Panc1 (cell line): ENCODE data around the gene ATF7. TPM values are rescaled to one million over a fixed set of nuclear protein-coding genes. Genes with fewer than 3 reads are reported as not detected.
"Not testable (repeated sequence)": the region's sequence is repeated elsewhere in the genome, so short reads cannot be mapped to it uniquely, and the experiment has no call there.

Experiments used
- ATAC-seq: fragments of 200-7000 bp; cut with Tn5 transposase; 2 replicates; pipeline ENCODE4 v1.9.1; 2020; ENCODE audit warnings: mild to moderate bottlenecking, moderate library complexity
- BruUV-seq: library from RNA; stranded (reverse); fragments of 400-500 nt; replicated peaks from 2 replicates; lab custom pipeline; 2021; lab: Mats Ljungman, UMichigan
- CTCF ChIA-PET: fragments of 300-600 bp; sonication (Branson Sonifier 250); formaldehyde crosslinking; loops from one replicate; lab custom pipeline; 2022; ENCODE audit warnings: antibody characterized with exemption; lab: Charles Lee
- POLR2A ChIA-PET: fragments of 300-600 bp; sonication (Branson Sonifier 250); formaldehyde crosslinking; loops from one replicate; lab custom pipeline; 2022; ENCODE audit warnings: antibody characterized with exemption; lab: Charles Lee
- DNase-seq: peaks from one replicate; pipeline ENCODE4 v3.0.0-alpha.2; 2010; ENCODE audit warnings: low read depth, low spot score
- H3K27ac ChIP-seq: 2 replicates; pipeline ENCODE4 v1.5.1; 2011; ENCODE audit warnings: mild to moderate bottlenecking, low read length, inconsistent platforms
- H3K27me3 ChIP-seq: fragments of 200-500 bp; sonication (Bioruptor generic); 2 replicates; pipeline ENCODE4 v1.6.0; 2014; ENCODE audit warnings: low read length, inconsistent platforms; ENCODE audit not compliant: control insufficient read depth, insufficient read depth
- H3K36me3 ChIP-seq: fragments of 200-500 bp; sonication (Bioruptor generic); 2 replicates; pipeline ENCODE4 v1.5.1; 2014; ENCODE audit warnings: inconsistent platforms, mild to moderate bottlenecking, low read length, moderate library complexity; ENCODE audit not compliant: control insufficient read depth, insufficient read depth
- H3K4me1 ChIP-seq: 2 replicates; pipeline ENCODE4 v1.5.1; 2011; ENCODE audit warnings: inconsistent platforms, mild to moderate bottlenecking, low read length, moderate library complexity; ENCODE audit not compliant: control insufficient read depth, insufficient read depth
- H3K4me3 ChIP-seq, 2 experiments: 2 replicates each; pipeline ENCODE4 v1.5.1; 2011 to 2012; ENCODE audit warnings: low read depth in 2 of 2, low read length in 2 of 2, mild to moderate bottlenecking in 2 of 2, inconsistent platforms in 1 of 2, moderate library complexity in 1 of 2
- H3K9me3 ChIP-seq: fragments of 200-500 bp; sonication (Bioruptor generic); 2 replicates; pipeline ENCODE4 v1.5.1; 2014; ENCODE audit warnings: low read depth, mild to moderate bottlenecking, inconsistent platforms, low read length, moderate library complexity; ENCODE audit not compliant: control insufficient read depth, insufficient read depth
- CTCF ChIP-seq: fragments of 450-650 bp; IDR thresholded peaks from 2 replicates; pipeline ENCODE4 v1.5.1; 2017; ENCODE audit warnings: mild to moderate bottlenecking
- POLR2AphosphoS5 ChIP-seq: IDR thresholded peaks from 2 replicates; pipeline ENCODE4 v1.6.1; 2012; ENCODE audit warnings: mild to moderate bottlenecking, low read depth, low read length, moderate library complexity
- REST ChIP-seq, 2 experiments: IDR thresholded peaks; 2 replicates each; pipeline ENCODE4 v1.6.1; 2011 to 2012; ENCODE audit warnings: low read depth in 2 of 2, control low read depth in 1 of 2, low read length in 1 of 2, mild to moderate bottlenecking in 1 of 2, moderate library complexity in 1 of 2; ENCODE audit not compliant: insufficient read depth in 1 of 2
- SIN3A ChIP-seq: IDR thresholded peaks from 2 replicates; pipeline ENCODE4 v1.6.1; 2012; ENCODE audit warnings: low read depth, mild to moderate bottlenecking, low read length, moderate library complexity, borderline replicate concordance; ENCODE audit not compliant: insufficient read depth
- TCF7L2 ChIP-seq: IDR thresholded peaks from 2 replicates; pipeline ENCODE4 v1.6.1; 2011; ENCODE audit warnings: mild to moderate bottlenecking, low read depth, low read length, inconsistent platforms
- in situ Hi-C: cut with HindIII; loops from 2 replicates; pipeline ENCODE4 v1.10.0; 2016; ENCODE audit warnings: low sequenced_read_pairs, low pct_unique_long_range_greater_than_20kb
- intact Hi-C: fragments of 100-400 bp; cut with micrococcal nuclease; formaldehyde crosslinking; loops from one replicate; pipeline ENCODE4 v1.10.0; 2022; ENCODE audit not compliant: unreplicated experiment
- total RNA-seq: library from RNA; stranded (reverse); gene quantifications from one replicate; pipeline ENCODE4 v1.2.1, GENCODE V29; 2021; ENCODE audit not compliant: unreplicated experiment

ATF7 gene
- total RNA-seq, 1 experiment from 2014 or later: 29.5 TPM

GRCh38 chr12:53638057-53638456 is 11.9 kb upstream of the ATF7 start:
- no peak overlapping the region for H3K27ac ChIP-seq
- intact Hi-C loops (no loop called here), in situ Hi-C loops (no loop called here)
- H3K4me3 ChIP-seq: no peak overlapping the region
- DNase-seq (no peak), ATAC-seq (no peak)
- no peaks in the 10 kb centered on the region for H3K4me1 ChIP-seq
- TF ChIP-seq TCF7L2 (no peak), SIN3A (no peak), CTCF (no peak), REST (IDR thresholded peaks at IDR 0.05; ENCODE audit: insufficient read depth in 1 of 2, low read depth in 2 of 2, low read length in 1 of 2) (no peak), POLR2AphosphoS5 (no peak)
- CTCF ChIA-PET: no interaction called here
- H3K27me3 ChIP-seq: no peaks in the 10 kb centered on the region
- no peaks in the 10 kb centered on the region for H3K9me3 ChIP-seq
- POLR2A ChIA-PET: no interaction called here
- no peaks in the 10 kb centered on the region for H3K36me3 ChIP-seq
- BruUV-seq: no TSS peak

DNA sequence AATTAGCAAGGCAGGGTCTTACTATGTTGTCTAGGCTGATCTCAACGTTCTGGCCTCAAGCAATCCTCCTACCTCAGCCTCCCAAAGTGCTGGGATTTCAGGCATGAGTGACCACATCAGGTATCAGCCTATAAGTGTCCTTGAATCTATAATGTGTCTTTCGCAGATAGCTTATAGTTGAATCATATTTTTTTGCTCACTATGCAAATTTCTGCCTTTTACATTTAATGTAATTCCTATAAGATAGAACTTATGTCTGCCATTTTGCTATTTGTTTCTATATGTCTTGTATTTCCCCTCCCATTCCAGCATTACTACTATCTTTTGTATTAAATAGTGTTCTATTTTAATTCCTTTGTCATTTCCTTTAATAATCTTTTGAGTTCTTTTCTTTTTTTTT is 10.5 kb upstream of the ATF7 start:
- Histone ChIP-seq H3K4me1 (no peaks in the 10 kb centered on the region), H3K27ac (no peak overlapping the region), H3K4me3 (no peak overlapping the region), H3K9me3 (no peaks in the 10 kb centered on the region), H3K36me3 (no peaks in the 10 kb centered on the region), H3K27me3 (no peaks in the 10 kb centered on the region)
- POLR2A ChIA-PET: no interaction called here
- BruUV-seq: no TSS peak
- intact Hi-C loops (no loop called here), in situ Hi-C loops (no loop called here)
- no peak for ATAC-seq
- CTCF ChIA-PET: interaction anchor here (0.6 kb wide), 1 partner anchor 192 kb away, joined by 6 read pairs; no protein-coding TSS in a partner anchor
- no peak for DNase-seq
- TF ChIP-seq CTCF (no peak), SIN3A (no peak), TCF7L2 (no peak), POLR2AphosphoS5 (no peak), REST (IDR thresholded peaks at IDR 0.05; ENCODE audit: insufficient read depth in 1 of 2, low read depth in 2 of 2, low read length in 1 of 2) (no peak)

- H3K4me3 ChIP-seq, BruUV-seq, H3K27ac ChIP-seq, H3K9me3 ChIP-seq, H3K36me3 ChIP-seq, in situ Hi-C loops, H3K4me1 ChIP-seq, H3K27me3 ChIP-seq, DNase-seq, intact Hi-C loops, ATAC-seq: not testable (repeated sequence)
- CTCF ChIA-PET: interaction anchor here (0.8 kb wide), 1 partner anchor 63 kb away, joined by 3 read pairs; no protein-coding TSS in a partner anchor
- POLR2A ChIA-PET: interaction anchor here (0.5 kb wide), 1 partner anchor 36 kb away, joined by 3 read pairs; no protein-coding TSS in a partner anchor
Measured at GRCh38 chr12:53635708-53636107, 9.5 kb upstream of the ATF7 start.
